AG08396 (cell line): ENCODE data around the gene HIC1.

Experiments
- DNase-seq: peaks from one replicate; pipeline ENCODE4 v3.0.0; 2012; ENCODE audit warnings: low spot score, mixed read lengths

Gene HIC1

GRCh38 chr17:2102931-2103809 lies 48.3 kb downstream of the HIC1 start:
- DNase-seq, result no peak

GRCh38 chr17:2105663-2106062 lies 50.8 kb downstream of the HIC1 start:
- DNase-seq, result no peak

GRCh38 chr17:2106308-2106955 lies 51.5 kb downstream of the HIC1 start:
- no peak for DNase-seq

GRCh38 chr17:2107050-2107449 lies 52.1 kb downstream of the HIC1 start:
- DNase-seq, result no peak

GRCh38 chr17:2107506-2107905 lies 52.6 kb downstream of the HIC1 start:
- no peak for DNase-seq

GRCh38 chr17:2108170-2108569 lies 53.3 kb downstream of the HIC1 start:
- DNase-seq, result no peak

- DNase-seq, result no peak
Measured at GRCh38 chr17:2110436-2110835, 55.5 kb downstream of the HIC1 start.

GRCh38 chr17:2111691-2112090 lies 56.8 kb downstream of the HIC1 start:
- DNase-seq, result no peak
